Tibial nerve (tissue), 4 donors: Measurements from ENCODE around the gene CSNK2A2.

Experiments used
- EP300 ChIP-seq, 2 donors: sonication (generic); formaldehyde crosslinking; IDR thresholded peaks; one replicate each; pipeline ENCODE4 v1.6.1; 2017; ENCODE audit warnings: antibody characterized with exemption in 2 of 2, mild to moderate bottlenecking in 1 of 2
- POLR2A ChIP-seq, 2 donors: fragments of 450-650 bp; IDR thresholded peaks; one replicate each; pipeline ENCODE4 v1.6.1; 2017; ENCODE audit warnings: antibody characterized with exemption in 2 of 2, mild to moderate bottlenecking in 2 of 2, moderate library complexity in 2 of 2
- TF ChIP-seq, protein P1 (sequence below), 5 experiments: fragments of 200-600 bp in 3 of 5; fragments of 450-650 bp in 2 of 5; sonication (generic) in 3 of 5; IDR thresholded peaks; one replicate each; pipeline ENCODE4 v1.5.1; 2016 to 2019; ENCODE audit warnings: antibody characterized with exemption in 5 of 5, mild to moderate bottlenecking in 3 of 5, moderate library complexity in 2 of 5

DNA sequence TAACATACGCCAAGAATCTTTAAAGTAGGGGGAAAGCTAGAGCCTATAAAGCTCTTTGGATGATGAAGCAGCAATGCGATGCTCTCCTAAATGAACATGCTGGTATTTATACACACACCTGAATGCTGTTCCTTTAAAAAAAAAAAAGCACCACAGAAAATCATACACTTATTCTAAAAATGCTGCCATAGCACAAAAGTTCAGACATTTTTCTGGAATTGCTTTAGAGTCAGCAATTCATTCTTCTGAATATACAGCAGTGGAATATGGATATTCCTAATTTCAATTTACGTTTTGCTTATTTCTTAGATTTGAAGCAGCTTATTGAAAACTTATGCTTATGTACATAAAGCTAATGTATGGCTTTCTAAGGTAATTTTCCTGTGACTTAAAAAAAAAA is 3.1 kb downstream of the CSNK2A2 start:
- TF ChIP-seq, protein P1, sequence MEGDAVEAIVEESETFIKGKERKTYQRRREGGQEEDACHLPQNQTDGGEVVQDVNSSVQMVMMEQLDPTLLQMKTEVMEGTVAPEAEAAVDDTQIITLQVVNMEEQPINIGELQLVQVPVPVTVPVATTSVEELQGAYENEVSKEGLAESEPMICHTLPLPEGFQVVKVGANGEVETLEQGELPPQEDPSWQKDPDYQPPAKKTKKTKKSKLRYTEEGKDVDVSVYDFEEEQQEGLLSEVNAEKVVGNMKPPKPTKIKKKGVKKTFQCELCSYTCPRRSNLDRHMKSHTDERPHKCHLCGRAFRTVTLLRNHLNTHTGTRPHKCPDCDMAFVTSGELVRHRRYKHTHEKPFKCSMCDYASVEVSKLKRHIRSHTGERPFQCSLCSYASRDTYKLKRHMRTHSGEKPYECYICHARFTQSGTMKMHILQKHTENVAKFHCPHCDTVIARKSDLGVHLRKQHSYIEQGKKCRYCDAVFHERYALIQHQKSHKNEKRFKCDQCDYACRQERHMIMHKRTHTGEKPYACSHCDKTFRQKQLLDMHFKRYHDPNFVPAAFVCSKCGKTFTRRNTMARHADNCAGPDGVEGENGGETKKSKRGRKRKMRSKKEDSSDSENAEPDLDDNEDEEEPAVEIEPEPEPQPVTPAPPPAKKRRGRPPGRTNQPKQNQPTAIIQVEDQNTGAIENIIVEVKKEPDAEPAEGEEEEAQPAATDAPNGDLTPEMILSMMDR (IDR thresholded peaks at IDR 0.05): no peak
- TF ChIP-seq POLR2A (IDR thresholded peaks at IDR 0.05) (no peak), EP300 (IDR thresholded peaks at IDR 0.05) (no peak)
